GM21381 (cell line): ENCODE data around the gene SNRPA1.
"Not testable (repeated sequence)": the region's sequence is repeated elsewhere in the genome, so short reads cannot be mapped to it uniquely, and the experiment has no call there.

ENCODE experiments used
- ATAC-seq: cut with Tn5 transposase; IDR thresholded peaks from one replicate; pipeline ENCODE4 v1.9.1; 2021; ENCODE audit warnings: mild to moderate bottlenecking, moderate library complexity; ENCODE audit not compliant: unreplicated experiment

Gene SNRPA1

DNA sequence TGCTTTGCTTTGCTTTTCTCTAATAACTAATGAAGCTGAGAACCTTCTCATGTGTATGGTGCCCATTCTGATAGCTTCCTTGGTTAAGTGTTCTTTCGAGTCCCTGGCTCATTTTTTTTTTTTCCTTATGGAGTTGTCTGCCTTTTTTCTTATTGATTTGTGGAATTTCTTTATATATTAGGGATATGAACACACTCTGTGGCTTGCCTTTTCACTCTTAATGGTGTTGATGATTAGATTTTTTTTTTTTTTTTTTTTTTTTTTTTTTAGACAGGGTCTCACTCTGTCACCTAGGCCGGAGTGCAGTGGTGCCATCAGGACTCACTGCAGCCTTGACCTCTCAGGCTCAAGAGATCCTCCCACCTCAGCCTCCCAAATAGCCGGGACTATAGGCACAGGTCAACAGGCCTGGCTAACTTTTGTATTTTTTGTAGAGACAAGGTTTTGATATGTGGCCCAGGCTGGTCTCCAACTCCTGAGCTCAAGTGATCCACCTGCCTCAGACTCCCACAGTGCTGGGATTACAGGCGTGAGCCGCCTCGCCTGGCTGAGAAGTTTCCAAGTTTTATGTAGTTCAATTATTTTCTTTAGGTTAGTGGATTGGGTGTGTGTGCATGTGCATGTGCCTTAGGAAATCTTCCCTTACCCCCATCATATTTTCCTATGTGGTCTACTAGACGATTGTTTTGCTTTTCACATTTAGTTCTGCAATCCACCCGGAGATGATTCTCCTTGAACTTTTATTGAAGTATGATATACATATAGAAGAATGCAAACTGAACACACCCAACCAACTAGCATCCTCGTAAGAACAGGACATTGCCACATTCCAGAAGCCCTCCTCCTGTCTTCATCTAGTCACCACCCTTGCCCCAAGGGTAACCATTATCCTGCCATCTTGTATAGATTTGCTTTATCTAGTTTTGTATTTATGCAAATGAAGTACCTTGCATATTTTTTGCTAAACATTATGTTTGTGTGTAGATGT is 1.7 kb upstream of the SNRPA1 start:
- ATAC-seq: no peak

DNA sequence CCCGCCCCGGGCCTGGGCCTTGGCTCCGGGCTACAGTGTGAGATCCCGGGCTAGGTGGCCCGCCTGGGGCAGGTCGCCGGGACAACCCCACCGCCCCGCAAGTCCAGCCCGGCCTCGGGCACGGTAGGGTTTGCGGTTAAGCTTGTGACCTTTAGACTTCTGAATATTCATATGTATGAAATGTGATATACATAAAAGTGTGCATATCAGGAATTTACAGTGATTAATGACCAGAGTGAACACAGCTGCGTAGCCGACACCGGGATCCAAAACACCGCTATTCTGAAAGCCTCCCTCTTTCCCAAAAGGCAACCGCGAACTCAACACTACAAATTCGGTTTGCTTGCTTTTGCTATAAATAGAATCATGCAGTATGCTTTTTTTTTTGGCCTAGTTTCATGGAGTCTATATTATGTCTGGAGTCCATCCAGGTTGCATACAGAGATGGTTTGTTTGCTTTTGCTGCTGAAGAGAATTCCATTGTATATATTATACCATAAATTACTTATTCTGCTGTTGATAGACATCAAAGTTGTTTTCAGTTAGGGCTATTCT is 636 bp upstream of the SNRPA1 start:
- no peak for ATAC-seq

DNA sequence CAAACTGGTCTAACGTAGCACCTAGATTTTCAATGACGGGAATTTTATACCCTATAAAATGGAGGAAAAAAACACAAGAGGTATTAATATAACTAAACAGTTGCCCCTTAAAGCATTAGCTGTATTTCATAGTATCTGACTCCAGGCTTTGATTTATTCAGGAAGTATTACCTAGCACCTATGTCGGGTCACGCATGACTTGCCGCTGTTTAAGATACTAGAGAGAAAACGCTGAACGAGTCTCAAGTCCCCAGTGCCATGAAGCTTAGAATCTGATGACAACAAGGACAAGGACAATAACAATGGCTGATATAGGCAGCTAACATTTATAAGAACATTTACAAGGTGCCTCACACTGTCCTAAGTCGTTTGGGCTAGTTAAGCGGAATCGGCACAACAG is 1.9 kb downstream of the SNRPA1 start:
- ATAC-seq: no peak

DNA sequence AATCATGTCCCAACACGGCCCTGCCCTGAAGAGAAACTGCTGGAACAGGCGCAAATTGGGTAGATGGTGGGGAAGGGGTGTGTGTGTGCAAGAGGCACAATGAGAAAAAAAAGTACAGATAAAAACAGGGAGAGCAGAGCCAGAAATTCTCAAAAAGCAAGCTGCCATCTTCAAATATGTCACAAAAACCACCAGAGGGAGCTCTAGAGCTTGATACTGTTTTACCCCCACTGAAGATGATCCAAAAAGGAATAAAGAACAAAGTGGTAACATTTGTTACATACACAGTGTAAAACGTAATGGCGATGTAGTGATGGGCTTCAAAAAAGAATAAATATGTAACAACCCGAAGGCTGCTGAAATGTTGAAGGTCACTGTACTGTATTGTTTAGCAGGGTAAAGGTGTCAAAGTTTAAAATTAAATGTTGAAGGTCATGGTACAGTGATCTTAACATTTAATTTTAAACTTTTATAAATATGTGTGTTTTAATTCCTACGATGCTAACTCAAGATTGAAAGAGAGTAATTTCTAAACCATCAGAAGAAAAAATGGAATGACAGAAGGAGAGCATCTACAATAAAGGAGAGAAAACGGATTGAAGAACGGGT is 6.0 kb downstream of the SNRPA1 start:
- no peak for ATAC-seq

DNA sequence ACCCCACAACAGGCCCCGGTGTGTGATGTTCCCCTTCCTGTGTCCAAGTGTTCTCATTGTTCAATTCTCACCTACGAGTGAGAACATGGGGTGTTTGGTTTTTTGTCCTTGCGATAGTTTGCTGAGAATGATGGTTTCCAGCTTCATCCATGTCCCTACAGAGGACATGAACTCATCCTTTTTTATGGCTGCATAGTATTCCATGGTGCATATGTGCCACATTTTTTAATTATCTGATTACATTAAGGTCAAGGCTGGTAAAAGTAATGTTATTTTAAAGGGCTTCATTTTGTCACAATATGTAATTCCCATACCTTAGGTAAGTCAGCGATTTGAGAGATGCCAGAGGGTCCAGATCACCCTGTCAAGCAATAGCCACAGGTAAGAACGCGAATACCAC is 7.7 kb downstream of the SNRPA1 start:
- not testable (repeated sequence) for ATAC-seq

DNA sequence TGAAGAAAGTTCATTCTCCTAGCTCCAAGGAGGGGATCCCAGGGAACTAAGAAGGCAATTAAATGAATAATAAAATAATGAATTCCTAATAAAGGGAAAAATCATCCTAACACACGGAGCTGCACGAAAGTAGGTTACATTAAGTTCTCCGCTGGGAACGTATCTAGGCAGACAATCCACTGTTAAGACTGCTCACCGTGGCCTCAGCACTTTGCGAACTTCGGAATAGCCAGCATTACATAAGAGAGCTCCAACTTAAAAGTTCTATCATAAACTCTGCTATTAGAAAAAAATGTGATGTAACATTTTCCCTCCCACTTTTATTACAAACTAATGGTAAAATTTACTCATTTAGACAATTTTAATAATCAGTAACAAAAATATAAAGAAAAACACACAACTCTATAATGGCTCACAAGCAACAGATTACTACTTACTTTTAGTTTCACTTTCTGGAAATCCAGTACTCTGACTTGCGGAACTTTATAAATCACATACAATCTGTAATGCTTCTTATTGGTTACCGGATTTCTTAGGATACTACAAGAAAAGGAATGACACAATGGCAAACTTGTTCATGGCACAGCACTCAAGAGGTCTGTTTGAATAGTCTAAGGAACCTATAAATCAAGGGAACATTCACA is 8.5 kb downstream of the SNRPA1 start:
- no peak for ATAC-seq

DNA sequence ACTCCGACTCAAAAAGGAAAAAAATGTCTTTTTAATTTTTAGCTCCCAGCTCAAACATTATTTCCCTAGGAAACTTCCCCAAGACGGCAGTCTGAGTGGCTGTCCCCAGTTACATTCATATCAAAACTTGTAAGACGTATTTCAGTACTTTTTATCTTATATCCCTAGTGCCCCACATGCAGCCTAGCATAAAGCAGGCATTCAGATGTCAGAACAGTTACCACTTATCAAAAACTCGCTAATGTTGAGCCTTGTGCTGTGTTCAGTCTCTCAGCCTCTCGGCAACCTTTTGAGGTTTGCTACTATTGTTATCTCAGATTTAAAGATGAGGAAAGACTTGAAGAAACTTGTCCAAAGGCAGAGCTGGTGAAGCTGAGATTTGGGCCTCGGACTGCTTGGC is 11.1 kb downstream of the SNRPA1 start:
- ATAC-seq: no peak

DNA sequence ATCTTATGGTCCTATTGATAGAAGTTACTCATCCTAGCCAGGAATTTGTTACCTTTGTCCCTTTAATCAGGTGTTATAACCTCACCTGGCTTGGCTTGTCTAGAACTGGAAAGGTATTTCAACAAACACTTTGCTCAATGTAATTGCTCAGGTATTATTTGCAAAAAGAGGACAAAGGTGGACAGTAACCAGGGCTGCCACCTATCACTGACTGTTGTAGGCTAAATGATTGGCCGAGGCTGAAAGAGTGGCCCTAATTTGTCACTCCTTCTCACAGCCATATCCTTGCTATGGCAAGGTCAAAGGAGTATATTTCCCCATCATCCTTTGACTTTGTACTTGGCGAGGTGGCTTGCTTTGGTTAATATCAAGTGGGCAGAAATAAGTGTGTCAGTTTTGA is 15.0 kb downstream of the SNRPA1 start:
- ATAC-seq: no peak

DNA sequence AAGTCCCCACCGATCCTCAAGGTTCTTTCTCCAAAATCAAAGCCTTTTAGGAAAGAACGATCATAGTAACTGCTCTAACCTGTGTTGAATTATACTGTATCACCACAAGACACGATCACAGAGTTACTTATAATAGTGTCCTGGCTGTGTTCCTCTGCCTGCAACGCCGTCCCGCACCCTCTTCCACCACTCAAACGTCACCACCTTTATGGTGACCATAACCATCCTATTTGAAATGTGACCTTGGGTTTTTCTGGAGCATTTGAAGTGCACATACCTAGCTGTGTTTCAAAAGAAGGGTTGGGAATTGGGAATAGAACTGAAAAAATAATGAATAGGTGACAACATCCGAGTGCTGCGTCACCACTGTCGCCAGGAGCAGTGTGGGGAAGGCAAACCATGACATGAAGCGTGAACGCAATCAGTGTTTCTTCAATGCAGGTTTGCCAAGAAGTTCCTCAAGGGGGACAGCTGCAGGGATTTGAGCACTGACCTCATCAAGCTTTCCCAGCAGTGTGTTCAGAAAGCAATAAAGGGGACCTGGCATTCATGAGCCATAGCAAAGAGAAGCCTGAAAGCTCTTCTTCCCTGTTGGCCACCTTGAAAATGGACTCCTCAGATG is 17.0 kb downstream of the SNRPA1 start:
- ATAC-seq: no peak

DNA sequence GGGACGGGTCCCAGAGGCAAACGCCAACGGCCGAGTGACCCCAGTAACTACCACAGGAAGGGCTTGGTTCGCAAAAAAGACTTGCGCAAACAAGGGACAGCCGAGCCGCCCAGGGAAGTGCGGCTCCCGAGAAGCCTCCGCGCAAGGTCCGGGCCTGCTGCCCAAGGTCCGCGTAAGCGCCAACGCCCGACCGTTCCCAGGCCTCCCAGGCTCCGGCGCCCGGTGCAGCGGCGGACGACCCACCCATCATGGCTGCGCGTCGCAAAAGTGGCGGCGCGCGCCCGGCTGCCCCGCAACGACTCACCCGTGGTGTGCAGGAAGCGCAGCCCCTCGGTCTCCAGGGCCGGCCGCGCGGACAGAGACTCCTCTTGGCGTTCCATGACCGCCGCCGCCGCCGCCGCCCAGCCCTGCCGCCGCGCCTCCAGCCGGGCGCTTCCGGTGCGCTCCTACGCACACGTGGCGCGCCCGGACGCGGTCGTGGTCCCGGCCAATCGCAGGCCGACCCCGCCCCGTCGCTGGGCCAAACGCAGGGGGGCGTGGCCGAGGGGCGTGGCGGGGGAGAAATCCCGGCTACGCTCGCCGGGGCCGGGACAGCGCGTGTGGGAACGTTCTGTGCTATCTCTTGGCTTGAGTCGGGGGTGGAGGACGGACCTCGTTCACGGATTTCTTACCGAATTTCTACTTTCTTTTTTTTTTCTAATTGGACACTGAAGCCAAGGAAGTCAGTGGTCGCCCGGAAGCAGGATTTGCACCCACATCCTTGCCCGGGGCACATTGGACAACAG is 17.8 kb downstream of the SNRPA1 start, which contains the start of gene SELENOS:
SELENOS (minus strand) TSS at position 448 of the 785 bp plus-strand sequence; CDS start at position 380, 68 bp downstream.
- peak; percentile 87 for ATAC-seq

DNA sequence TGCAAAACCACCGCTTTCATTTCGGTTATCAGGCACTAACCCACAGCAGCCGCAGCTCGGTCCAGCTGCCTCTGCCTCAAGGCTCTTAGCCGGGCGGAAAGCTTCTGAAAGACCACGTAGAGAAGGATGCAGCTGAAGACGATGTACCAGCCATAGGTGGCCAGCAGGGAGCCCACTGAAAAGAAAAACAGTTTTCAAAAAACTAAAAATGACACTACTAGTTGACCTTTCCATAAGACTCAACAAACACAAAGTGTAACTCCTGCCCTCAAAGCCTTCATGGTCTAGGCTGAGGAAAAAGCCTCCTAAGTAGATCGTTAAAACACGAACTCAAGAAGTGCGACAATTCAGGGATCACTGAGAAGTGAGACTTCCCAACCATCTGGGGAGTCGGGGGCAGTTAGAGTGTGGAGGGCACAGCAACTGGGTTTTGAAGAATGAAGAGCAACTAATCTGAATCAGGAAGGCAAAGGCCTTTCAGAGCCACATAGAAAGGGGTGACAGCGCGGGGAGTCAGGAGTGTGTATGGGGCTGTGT is 18.5 kb downstream of the SNRPA1 start:
- ATAC-seq: peak; percentile 30

DNA sequence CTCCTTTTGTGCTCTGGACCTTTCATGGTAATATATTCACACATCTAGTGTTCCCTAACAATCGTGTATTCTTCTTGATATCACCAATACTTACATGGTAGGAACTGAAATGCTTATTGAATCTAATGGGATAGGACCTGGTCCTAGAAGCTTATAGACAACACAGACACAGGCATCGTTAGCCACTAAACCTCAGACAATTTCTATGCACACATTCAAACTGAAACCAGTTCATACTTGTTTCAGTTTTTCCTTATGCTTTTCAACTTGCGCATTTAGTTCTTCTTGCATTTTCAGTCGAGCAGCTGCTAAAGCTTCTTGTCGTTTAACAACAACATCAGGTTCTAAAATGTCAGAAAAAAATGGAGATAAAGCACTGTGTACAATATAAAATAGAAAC is 20.0 kb downstream of the SNRPA1 start:
- no peak for ATAC-seq

DNA sequence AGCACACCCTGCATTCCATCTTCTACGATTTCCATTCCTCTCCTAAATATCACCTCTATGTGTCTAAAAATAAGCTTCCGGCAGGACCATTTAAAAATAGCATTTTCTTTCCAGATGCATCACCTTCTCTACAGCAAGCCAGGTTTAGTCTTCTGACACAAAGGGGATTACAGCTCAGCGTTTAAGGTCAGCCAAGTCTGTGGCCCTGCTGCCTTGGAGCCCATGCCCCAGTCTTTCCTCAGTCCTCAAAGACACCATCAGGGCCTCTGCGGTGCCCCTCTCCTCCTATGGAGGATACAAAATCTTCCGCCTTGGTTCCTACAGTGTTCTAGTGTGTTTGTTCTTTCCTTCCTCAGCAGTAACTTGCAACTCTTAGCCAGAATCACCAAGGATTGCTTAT is 21.5 kb downstream of the SNRPA1 start:
- no peak for ATAC-seq

DNA sequence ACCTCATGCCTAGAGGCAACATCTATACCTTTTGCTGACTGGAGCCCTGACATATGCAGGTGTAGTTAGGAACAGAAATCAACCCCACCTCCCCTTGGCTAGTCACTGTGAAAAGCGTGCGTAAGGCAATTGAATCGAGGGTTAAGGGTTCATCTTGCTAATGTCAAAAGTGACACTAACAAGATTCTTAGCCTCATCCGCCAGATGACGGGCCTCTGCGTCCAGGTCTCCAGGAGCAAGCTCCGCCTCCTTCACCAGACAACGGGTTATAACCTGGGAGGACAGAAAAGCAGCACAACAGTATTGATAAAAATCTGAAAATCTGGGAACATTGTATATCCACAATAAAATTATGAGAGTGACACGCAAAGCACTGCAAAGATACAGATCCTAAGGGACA is 22.5 kb downstream of the SNRPA1 start:
- ATAC-seq: no peak

DNA sequence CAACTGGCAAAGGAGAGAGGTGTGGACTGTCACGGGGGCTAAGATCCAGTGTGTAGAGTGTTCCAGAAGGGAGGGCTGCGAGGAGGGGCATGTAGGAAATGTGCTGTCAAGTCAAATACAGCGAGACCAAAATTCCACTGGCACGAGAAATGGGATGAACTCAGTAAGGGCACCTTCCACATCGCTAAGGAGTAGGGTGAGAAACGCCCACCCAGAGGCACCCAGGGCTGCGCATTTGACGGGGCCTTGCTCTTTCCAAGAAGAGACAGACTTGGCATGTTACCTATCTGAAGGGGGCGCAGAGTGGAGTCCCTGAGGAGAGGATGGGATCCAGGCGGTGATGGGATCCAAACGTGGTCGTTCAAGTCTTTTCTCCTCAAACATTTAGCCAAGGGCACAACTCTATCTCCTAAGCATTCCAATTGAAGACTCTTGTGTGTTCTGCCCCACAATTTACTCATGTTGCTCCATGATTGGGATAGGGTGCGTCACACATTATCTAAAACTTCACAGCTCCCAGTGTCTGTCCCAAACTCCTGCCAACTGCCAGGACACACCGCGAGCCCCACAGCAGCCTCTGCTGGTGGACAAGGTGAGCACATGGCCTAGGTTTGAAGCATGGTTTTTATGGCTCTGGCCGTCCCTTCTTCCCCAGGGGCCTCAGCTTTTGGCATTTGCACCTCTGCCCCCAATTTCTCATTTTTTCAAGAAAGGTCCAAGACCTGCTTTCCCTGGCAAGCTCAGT is 25.4 kb downstream of the SNRPA1 start:
- ATAC-seq: no peak

DNA sequence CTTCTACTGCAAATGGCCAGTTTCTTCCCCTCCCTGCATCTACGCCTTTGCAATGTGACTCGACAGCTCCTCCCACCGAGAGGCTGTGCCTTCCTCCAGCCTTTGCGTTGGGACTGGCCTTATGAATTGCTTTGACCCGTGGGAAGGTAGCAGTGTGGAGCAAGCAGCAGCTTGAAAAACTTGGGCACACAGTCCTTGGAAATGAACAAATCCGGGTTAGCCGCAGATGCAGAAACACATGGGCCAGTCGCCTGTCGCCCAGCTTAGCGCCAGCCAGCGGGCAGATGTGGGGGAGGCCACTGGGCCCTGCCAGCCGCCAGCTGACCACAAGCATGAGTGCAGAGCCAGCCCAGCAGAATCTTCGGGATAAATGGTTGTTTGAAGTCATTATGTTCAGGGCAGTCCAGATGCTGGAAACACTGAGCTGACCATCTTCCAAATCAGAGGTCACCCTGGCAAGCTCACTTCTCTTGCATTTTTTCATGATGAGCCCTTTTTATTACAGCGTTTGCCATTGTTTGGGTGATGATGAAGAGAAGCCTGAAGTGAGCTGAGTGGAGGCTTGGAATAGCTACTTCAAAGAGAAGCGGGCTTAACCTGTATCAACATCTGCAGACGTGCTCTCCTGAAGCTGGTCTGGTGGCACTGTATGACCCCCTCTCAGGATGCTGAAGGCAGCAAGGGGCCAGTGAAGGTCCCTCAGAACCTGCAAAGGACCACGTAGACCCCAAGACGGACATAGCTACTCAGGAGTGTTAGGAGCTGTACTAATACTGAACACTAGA is 27.5 kb downstream of the SNRPA1 start:
- ATAC-seq: no peak

DNA sequence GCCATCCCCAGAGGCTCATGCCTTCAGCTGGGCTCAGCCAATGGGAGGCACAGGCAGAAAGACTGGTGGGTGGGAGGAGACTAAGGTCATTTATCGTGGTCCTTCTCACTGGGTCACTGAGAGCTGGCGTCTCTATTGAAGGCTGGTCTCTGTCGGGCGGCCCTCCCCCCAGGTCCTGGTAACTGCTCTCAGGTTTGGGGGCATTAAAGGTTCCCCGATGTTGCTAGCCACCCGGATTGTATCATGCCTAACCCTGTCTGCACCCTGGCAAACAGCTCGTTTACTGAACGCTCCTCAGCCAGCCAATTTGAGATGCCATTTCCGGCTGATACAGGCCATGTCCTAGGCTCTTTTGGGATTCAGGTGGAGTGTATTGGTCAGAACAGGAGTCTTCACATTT is 28.3 kb downstream of the SNRPA1 start:
- ATAC-seq: no peak

DNA sequence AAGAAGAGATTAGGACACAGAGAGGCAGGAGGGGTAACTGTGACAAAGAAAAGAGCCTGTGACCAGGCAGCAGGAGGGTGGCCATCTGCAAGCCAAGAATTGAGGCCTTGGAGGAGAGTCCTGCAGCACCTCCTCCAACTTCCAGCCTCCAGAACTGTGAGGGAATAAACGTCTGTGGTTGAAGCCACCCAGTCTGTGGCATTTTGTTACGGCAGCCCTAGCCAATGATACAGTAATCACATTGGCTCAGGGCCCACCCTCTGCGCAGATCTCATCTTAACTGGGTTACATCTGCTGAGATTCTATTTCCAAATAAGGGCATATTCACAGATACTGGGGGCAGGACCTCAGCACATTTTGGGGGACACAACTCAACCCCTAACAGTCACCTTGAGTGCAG is 29.0 kb downstream of the SNRPA1 start:
- no peak for ATAC-seq
